22Rv1 (cell line): ENCODE data around the gene OR52B4.

Source experiments
- CTCF ChIP-seq: fragments of 450-650 bp; IDR thresholded peaks from 2 replicates; pipeline ENCODE4 v1.5.1; 2017; ENCODE audit warnings: mild to moderate bottlenecking
- ZFX ChIP-seq: fragments of 450-650 bp; IDR thresholded peaks from 2 replicates; pipeline ENCODE4 v1.6.1; 2017; ENCODE audit warnings: antibody characterized with exemption, borderline replicate concordance

- TF ChIP-seq CTCF (no peak), ZFX (no peak)
Measured at GRCh38 chr11:4416306-4416705, 48.1 kb upstream of the OR52B4 start.
